ENCODE measurements around the gene EIF2S3.
A peak's percentile ranks its signal among the peaks of the same experiment; 100 is the strongest.
"Not testable (repeated sequence)": the region's sequence is repeated elsewhere in the genome, so short reads cannot be mapped to it uniquely, and the experiment has no call there.

The EIF2S3 gene

GRCh38 chrX:24054182-24055042 is at the start of gene EIF2S3:
Gene EIF2S3, plus strand, starts transcription at chrX:24054956. Its CDS starts 13 bp downstream, at chrX:24054969.
- FAIRE-seq, result no peak

DNA sequence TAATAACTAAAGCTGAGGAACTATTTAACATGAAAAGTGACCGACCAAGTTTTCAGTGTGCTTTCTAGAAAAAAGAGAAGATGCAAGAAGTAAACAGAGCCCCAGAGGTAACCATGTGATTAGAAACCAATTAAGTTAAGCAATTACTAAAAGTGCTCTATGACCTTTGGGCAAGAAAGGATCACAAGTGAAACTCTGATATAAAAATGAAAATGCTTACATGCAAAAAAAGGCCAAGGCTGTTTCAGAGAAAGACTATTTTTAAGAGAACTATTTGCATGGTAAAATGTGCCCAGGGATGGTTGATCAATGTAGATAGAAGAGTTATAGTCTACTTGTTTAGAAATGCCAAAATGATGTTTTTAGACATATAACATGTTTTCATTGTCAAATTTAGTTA is 49.7 kb upstream of the EIF2S3 start:
- FAIRE-seq, result no peak

DNA sequence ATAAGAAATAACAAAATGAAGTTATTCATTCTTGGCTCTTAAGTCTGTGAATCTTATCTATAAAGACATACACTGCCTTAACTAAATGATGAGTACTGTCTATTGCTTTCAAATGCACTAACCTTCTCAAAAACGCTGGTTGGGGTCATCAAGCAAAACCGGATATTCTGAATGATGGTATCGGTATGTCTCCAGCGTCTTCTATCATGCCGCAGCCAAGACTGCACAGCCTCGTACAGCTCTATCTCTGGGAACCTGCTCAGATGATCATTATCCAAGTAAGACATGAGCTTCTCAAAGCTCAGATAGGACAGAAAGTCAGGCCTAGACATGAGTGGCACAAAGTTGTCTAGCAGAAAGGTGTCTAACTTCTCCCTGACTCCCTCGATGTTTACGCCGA is 48.9 kb upstream of the EIF2S3 start:
- no peak for FAIRE-seq

- FAIRE-seq, result no peak
These were observed 42.5 kb upstream of the EIF2S3 start for GRCh38 chrX:24012266-24012665.

DNA sequence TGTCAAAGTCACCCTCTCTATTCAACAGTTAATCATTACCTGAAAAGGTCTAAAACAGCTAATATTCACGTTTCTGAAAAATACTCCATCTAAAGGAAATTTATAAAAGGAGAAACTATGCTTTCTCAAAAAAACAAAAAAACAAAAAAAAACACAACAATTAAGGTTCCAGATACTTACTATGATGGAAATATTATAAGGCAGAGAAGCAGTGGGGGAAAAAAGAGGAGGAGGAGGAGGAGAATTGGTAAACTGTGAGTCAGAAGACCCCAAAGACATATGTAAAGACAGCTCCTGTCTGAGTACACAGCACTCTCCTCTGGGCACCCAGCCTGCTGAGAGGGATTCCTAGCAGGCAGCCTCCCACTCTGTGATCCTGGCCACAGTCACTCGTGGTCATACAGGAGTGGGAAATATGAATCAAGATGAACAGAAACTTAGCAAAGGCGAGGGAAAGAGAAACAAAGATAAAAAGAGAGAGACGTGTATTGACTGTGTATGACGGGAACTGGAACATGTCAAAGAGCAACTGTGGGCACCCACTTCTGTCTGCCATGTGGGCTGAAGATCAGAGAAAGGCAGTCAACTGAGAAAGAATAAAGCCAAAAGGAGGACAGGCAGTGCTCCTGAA is 40.3 kb upstream of the EIF2S3 start:
- no peak for FAIRE-seq

DNA sequence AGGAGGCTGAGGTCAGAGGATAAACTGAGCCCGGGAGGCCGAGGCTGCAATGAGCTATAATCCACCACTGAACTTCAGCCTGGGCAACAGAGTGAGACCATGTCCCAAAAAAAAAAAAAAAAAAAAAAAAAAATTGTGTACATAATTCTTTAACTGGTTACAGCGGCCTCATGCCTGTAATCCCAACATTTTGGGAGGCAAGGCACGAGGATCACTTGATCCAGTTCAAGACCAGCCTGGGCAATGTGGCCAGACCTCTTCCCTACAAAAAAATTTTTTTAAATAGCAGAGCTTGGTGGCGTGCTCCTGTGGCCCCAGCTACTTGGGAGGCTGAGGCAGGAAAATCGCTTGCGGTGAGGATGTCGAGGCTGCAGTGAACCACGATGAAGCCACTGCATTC is 37.1 kb upstream of the EIF2S3 start:
- no peak for FAIRE-seq

DNA sequence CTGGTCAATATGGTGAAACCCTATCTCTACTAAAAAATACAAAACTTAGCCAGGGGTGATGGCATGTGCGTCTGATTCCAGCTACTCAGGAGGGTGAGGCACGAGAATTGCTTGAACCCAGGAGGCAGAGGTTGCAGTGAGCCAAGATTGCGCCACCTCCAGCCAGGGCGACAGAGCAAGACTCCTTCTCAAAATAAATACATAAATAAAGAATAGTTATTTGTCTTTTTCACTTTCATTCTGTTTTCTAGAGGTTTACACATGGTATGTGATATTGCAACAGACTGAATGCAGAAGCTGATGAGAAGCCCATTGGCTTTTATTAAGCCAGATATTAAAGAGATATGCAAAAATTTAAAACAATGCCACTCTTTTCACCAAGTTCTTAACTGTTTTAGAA is 35.9 kb upstream of the EIF2S3 start:
- no peak for FAIRE-seq

DNA sequence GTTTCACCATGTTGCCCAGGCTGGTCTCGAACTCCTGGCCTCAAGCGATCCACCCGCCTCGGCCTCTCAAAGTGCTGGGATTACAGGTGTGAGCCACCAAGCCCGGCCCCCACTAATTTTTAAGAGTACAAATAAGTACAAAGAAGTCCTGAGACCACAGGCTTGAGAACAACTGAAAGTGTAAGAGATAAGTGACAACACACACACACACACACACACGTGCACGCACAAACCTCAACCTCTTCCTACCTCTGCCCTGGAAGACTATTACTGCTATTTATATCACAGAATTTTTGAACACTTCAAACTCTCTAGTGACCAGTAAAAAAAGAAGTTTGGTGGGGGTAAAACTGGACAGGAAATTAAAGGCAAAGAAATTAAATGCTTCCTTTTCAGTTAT is 35.3 kb upstream of the EIF2S3 start:
- FAIRE-seq, result no peak

GRCh38 chrX:24020306-24020876 is 34.4 kb upstream of the EIF2S3 start:
- no peak for FAIRE-seq

GRCh38 chrX:24023544-24023943 is 31.2 kb upstream of the EIF2S3 start:
- no peak for FAIRE-seq

GRCh38 chrX:24023972-24024669 is 30.6 kb upstream of the EIF2S3 start:
- no peak for FAIRE-seq

DNA sequence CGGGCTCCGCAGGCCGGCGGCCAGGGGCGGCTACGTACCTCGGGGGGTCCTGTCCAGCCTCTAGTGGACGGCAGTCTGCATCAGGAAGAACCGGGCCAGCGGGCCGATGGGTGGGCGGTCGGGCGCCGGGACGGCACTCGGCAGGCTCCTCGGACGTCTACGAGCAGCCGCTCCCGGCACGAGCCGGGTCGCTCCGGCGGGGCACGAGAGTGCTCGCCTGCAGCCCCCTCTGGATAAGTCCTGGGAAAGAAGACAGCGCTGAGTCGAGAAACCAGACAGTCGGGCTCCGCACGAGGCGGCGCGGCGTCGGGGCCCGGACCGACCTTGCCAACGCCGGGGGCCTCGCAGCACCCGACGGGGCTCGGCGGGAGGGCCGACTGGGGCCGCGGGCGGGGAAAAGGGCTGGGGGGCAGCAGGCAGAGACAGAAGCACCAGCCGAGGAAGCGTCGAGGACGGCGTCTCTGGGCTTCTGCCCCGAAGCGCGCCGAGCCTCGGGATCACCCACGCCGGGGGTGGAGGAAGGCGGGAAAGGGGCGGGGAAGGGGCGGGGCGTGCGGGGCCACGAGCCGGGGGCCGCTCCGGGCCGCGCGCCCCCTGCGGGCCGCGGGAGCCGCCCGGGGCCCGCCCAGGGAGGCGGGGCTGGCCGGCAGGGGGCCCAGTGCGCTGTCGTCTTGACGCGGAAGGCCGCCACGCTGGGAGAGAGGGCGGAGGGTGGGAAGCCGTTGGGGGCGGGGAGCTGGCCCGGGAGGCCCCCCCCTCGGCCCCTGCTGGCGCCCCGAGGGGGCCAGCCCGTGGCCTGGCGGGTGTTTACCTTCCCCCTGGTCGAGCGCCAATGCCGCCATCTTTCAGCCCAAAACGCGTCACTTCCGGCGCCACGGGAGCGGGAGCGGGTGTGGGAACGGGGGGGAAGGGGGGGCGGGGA is 29.7 kb upstream of the EIF2S3 start:
- FAIRE-seq, result no peak

DNA sequence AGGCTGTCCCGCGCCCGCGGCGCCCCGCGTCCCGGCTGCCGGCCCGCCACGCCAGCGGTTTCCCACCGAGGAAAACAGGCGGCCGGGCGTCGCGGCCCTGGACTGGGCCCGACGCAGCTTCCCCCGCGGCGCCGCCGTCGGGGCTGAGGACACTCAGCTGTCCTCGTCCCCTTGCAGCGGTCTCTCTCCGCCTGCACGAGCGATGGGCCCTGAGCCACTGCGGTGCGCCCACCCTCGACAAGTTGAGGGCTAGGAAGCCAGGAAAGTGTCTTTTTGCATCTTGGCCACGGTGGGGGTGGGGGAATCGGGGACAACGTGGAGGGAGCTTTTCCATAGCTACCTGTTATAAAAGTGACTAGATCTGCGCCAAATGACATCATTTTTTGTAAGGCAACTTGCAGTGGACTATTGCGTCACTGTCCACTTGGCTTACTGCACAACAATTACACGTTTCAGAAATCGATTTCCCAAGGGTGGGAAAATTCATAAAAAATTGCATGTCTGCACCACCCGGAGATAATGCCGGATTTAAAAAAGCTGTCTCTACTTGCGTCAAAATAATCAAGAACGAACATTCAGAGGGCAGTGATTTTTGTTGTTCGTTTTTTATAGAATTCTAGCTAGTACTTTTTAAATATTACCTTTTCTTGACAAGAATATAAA is 28.9 kb upstream of the EIF2S3 start:
- no peak for FAIRE-seq

- FAIRE-seq, result no peak
These were observed 28.3 kb upstream of the EIF2S3 start for GRCh38 chrX:24026432-24026831.

DNA sequence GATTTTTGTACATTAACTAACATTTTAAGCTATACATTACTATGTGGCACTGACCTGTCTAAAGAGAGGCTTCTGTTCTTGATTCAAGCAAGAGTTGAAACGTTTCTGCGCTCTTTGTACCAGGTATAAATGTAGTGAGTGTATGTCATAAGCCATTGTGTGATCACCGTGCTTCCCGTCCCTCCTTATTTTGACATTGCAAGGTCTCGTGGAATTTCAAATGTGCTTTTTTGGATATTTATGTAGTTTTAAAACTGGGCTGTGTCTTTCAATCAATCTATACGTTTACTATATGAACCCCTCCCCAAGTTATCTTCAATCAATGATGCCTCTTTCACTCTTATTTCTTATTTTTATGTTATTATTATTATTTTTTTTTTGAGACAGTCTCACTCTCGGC is 27.7 kb upstream of the EIF2S3 start, which contains the start of gene KLHL15:
Gene KLHL15, minus strand, starts transcription at position 101 of the 400 bp plus-strand sequence. CDS start 20,493 bp downstream, outside the sequence.
- no peak for FAIRE-seq

DNA sequence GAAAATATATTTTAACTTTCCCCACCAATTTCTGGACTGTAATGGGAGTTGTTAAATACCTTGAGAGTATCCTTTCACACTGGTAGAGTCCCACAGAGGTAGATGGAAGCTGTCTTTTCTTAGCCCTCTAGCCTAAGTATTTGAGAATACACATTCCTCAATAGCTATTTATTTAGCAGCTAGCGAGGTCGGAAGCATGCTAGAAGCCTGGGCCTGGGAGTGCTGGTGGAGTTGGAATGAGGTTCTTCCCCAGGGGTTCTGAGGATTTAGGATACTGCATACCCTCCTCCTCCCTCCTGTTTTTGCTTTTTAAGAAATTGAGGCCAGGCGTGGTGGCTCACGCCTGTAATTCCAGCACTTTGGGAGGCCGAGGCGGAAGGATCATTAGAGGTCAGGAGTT is 26.8 kb upstream of the EIF2S3 start:
- FAIRE-seq, result no peak

GRCh38 chrX:24030597-24030996 is 24.2 kb upstream of the EIF2S3 start:
- no peak for FAIRE-seq

- FAIRE-seq, result no peak
These were observed 20.3 kb upstream of the EIF2S3 start for GRCh38 chrX:24034485-24034884.

- FAIRE-seq, result no peak
These were observed 17.0 kb upstream of the EIF2S3 start for GRCh38 chrX:24037729-24038128.

DNA sequence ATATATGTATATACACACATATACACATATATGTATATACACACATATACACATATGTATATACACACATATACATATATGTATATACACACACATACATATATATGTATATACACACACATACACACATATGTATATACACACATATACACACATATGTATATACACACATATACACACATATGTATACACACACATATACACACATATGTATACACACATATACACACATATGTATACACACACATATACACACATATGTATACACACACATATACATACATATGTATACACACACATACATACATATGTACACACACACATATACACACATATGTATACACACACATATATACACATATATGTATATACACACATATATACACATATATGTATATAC is 8.7 kb upstream of the EIF2S3 start:
- FAIRE-seq, result peak; percentile 95

GRCh38 chrX:24049643-24050042 is 5.1 kb upstream of the EIF2S3 start:
- FAIRE-seq, result not testable (repeated sequence)

All from endometrium (tissue), 2 donors.